Tibial nerve (tissue), 4 donors: Measurements from ENCODE around the gene RHBDL1. TPM values are rescaled to one million over a fixed set of nuclear protein-coding genes. Genes with fewer than 3 reads are reported as not detected.

Source experiments
- DNase-seq, 2 donors: peaks; one replicate each; pipeline ENCODE4 v3.0.0-alpha.2; 2019; ENCODE audit warnings: low spot score in 2 of 2
- H3K27ac ChIP-seq, 4 donors: fragments of 200-600 bp; sonication (generic) in 3 of 4; one replicate each; pipeline ENCODE4 v1.5.1; 2017 to 2019; ENCODE audit warnings: mild to moderate bottlenecking in 1 of 4
- H3K27me3 ChIP-seq, 2 donors: fragments of 200-600 bp; sonication (generic) in 1 of 2; one replicate each; pipeline versions ENCODE4 v1.5.1 to v1.6.0; 2017 to 2019
- H3K36me3 ChIP-seq, 3 donors: fragments of 200-600 bp; sonication (generic); one replicate each; pipeline ENCODE4 v1.5.1; 2018 to 2019
- H3K4me1 ChIP-seq, 4 donors: fragments of 200-600 bp; sonication (generic) in 3 of 4; one replicate each; pipeline ENCODE4 v1.5.1; 2017 to 2019
- H3K4me3 ChIP-seq, 4 donors: fragments of 200-600 bp; sonication (generic) in 3 of 4; one replicate each; pipeline ENCODE4 v1.5.1; 2017 to 2019; ENCODE audit warnings: mild to moderate bottlenecking in 1 of 4, moderate library complexity in 1 of 4
- H3K9me3 ChIP-seq, 4 donors: fragments of 200-600 bp; sonication (generic) in 3 of 4; one replicate each; pipeline ENCODE4 v1.5.1; 2017 to 2019
- EP300 ChIP-seq, 2 donors: sonication (generic); formaldehyde crosslinking; IDR thresholded peaks; one replicate each; pipeline ENCODE4 v1.6.1; 2017; ENCODE audit warnings: antibody characterized with exemption in 2 of 2, mild to moderate bottlenecking in 1 of 2
- POLR2A ChIP-seq, 2 donors: fragments of 450-650 bp; IDR thresholded peaks; one replicate each; pipeline ENCODE4 v1.6.1; 2017; ENCODE audit warnings: antibody characterized with exemption in 2 of 2, mild to moderate bottlenecking in 2 of 2, moderate library complexity in 2 of 2
- WGBS, 2 donors: methylation state at CpG; one replicate each; pipeline ENCODE4 v1.1.5; 2018; 5-methylcytosine and 5-hydroxymethylcytosine counted together
- total RNA-seq, 4 donors: library from RNA; depleted of rRNA; stranded (reverse); fragments of >200 nt; gene quantifications; one replicate each; pipeline ENCODE4 v1.1.0, GENCODE V29; 2016
- TF ChIP-seq, protein P1 (sequence below), 5 experiments: fragments of 200-600 bp in 3 of 5; fragments of 450-650 bp in 2 of 5; sonication (generic) in 3 of 5; IDR thresholded peaks; one replicate each; pipeline ENCODE4 v1.5.1; 2016 to 2019; ENCODE audit warnings: antibody characterized with exemption in 5 of 5, mild to moderate bottlenecking in 3 of 5, moderate library complexity in 2 of 5

Gene RHBDL1
- total RNA-seq, 4 donors from 2014 or later = 0.90 to 3.5 (median 1.9) TPM

- Histone ChIP-seq H3K27me3 (no peaks in the 10 kb centered on the region), H3K36me3 (peaks cover 0 to 14% (median 0%) of the 10 kb centered on the region in 3 donors), H3K4me1 (peaks cover 0 to 65% (median 31%) of the 10 kb centered on the region in 4 donors), H3K9me3 (no peaks in the 10 kb centered on the region), H3K27ac (peak overlapping the region in 3 of 4 donors; percentile 55 to 91 (median 90)), H3K4me3 (no peak overlapping the region)
- 66 to 86% methylated on average over 11 to 12 of the region's 25 CpGs for WGBS, 2 donors
- no peak for DNase-seq
- TF ChIP-seq, protein P1, sequence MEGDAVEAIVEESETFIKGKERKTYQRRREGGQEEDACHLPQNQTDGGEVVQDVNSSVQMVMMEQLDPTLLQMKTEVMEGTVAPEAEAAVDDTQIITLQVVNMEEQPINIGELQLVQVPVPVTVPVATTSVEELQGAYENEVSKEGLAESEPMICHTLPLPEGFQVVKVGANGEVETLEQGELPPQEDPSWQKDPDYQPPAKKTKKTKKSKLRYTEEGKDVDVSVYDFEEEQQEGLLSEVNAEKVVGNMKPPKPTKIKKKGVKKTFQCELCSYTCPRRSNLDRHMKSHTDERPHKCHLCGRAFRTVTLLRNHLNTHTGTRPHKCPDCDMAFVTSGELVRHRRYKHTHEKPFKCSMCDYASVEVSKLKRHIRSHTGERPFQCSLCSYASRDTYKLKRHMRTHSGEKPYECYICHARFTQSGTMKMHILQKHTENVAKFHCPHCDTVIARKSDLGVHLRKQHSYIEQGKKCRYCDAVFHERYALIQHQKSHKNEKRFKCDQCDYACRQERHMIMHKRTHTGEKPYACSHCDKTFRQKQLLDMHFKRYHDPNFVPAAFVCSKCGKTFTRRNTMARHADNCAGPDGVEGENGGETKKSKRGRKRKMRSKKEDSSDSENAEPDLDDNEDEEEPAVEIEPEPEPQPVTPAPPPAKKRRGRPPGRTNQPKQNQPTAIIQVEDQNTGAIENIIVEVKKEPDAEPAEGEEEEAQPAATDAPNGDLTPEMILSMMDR (IDR thresholded peaks at IDR 0.05) = no peak
- TF ChIP-seq EP300 (IDR thresholded peaks at IDR 0.05) (no peak), POLR2A (IDR thresholded peaks at IDR 0.05) (no peak)
Measured at GRCh38 chr16:647173-647902, 28.1 kb upstream of the RHBDL1 start.

GRCh38 chr16:648071-648780, 27.2 kb upstream of the RHBDL1 start:
- peak overlapping the region; percentile 70 to 91 (median 90) for H3K27ac ChIP-seq
- 31 to 32% methylated on average over 18 to 20 of the region's 24 CpGs for WGBS, 2 donors

GRCh38 chr16:648781-649589, 26.5 kb upstream of the RHBDL1 start, which contains the start of gene WDR90:
WDR90 (plus strand) TSS chr16:649365; CDS start chr16:649417, 52 bp downstream.
- Histone ChIP-seq H3K4me1 (peaks cover 0 to 51% (median 21%) of the 10 kb centered on the region in 4 donors), H3K36me3 (peaks cover 0 to 31% (median 0%) of the 10 kb centered on the region in 3 donors), H3K27me3 (no peaks in the 10 kb centered on the region), H3K4me3 (peak within 1 kb of the TSS; percentile 42 to 93 (median 66)), H3K27ac (peak within 1 kb of the TSS; percentile 70 to 91 (median 90)), H3K9me3 (no peaks in the 10 kb centered on the region)
- TF ChIP-seq EP300 (IDR thresholded peaks at IDR 0.05) = peak in 1 of 2 donors; percentile 86
- TF ChIP-seq, protein P1 (IDR thresholded peaks at IDR 0.05) = peak in 1 of 5 experiments; percentile 39
- peak in 1 of 2 donors; percentile 70 for TF ChIP-seq POLR2A (IDR thresholded peaks at IDR 0.05)
- DNase-seq = peak; percentile 85 to 86
- 1 to 2% methylated on average over 42 to 57 of the region's 91 CpGs for WGBS, 2 donors

More at GRCh38 chr16:648071-648780, 27.2 kb upstream of the RHBDL1 start:
- Histone ChIP-seq H3K4me1 (peaks cover 0 to 56% (median 22%) of the 10 kb centered on the region in 4 donors), H3K4me3 (peak overlapping the region; percentile 42 to 93 (median 66)), H3K36me3 (peaks cover 0 to 23% (median 0%) of the 10 kb centered on the region in 3 donors), H3K9me3 (no peaks in the 10 kb centered on the region), H3K27me3 (no peaks in the 10 kb centered on the region)
- TF ChIP-seq EP300 (IDR thresholded peaks at IDR 0.05) (no peak), POLR2A (IDR thresholded peaks at IDR 0.05) (no peak)
- TF ChIP-seq, protein P1 (IDR thresholded peaks at IDR 0.05) = peak in 4 of 5 experiments; percentile 26 to 34 (median 30)
- no peak for DNase-seq

- H3K27me3 ChIP-seq = no peaks in the 10 kb centered on the region
- H3K36me3 ChIP-seq = peaks cover 0 to 36% (median 0%) of the 10 kb centered on the region in 3 donors
- 0 to 8% methylated on average over 2 to 19 of the region's 44 CpGs for WGBS, 2 donors
- peaks cover 0 to 46% (median 21%) of the 10 kb centered on the region in 4 donors for H3K4me1 ChIP-seq
- DNase-seq = no peak
- peak overlapping the region in 3 of 4 donors; percentile 90 to 91 (median 90) for H3K27ac ChIP-seq
- no peaks in the 10 kb centered on the region for H3K9me3 ChIP-seq
- TF ChIP-seq, protein P1 (IDR thresholded peaks at IDR 0.05) = no peak
- TF ChIP-seq EP300 (IDR thresholded peaks at IDR 0.05) (no peak), POLR2A (IDR thresholded peaks at IDR 0.05) (no peak)
- H3K4me3 ChIP-seq = peak overlapping the region; percentile 42 to 93 (median 66)
Measured at GRCh38 chr16:649631-650030, 25.8 kb upstream of the RHBDL1 start.
